Adipose tissue (tissue), 3 donors: ENCODE measurements around the gene PGAP3. TPM values are rescaled to one million over a fixed set of nuclear protein-coding genes. Genes with fewer than 3 reads are reported as not detected.
"Not testable (repeated sequence)": the region's sequence is repeated elsewhere in the genome, so short reads cannot be mapped to it uniquely, and the experiment has no call there.

Experiments
- H3K27ac ChIP-seq: one replicate; pipeline ENCODE4 v1.5.1; 2013; ENCODE audit warnings: low read depth, low read length
- WGBS, 3 donors: extraction: QIAGEN DNeasy Blood & Tissue Kit; methylation state at CpG; one replicate each; pipeline ENCODE4 v1.1.7; 2013; 5-methylcytosine and 5-hydroxymethylcytosine counted together
- polyA plus RNA-seq, 3 donors: library from polyadenylated mRNA; stranded (reverse); fragments of 200-250 nt; gene quantifications; one replicate each; pipeline ENCODE4 v1.2.3, GENCODE V29; 2013
- donor health status: healthy with polysubstance abuse.
- donor health status: Bipolar disorder and iron deficiency.
- donor health status: healthy.

PGAP3 gene, protein sequence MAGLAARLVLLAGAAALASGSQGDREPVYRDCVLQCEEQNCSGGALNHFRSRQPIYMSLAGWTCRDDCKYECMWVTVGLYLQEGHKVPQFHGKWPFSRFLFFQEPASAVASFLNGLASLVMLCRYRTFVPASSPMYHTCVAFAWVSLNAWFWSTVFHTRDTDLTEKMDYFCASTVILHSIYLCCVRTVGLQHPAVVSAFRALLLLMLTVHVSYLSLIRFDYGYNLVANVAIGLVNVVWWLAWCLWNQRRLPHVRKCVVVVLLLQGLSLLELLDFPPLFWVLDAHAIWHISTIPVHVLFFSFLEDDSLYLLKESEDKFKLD
- 10 to 100 TPM in 2 of 3 donors, 1 to 10 TPM in 1; 8.4 to 19.9 (median 12.3) TPM for polyA plus RNA-seq

DNA sequence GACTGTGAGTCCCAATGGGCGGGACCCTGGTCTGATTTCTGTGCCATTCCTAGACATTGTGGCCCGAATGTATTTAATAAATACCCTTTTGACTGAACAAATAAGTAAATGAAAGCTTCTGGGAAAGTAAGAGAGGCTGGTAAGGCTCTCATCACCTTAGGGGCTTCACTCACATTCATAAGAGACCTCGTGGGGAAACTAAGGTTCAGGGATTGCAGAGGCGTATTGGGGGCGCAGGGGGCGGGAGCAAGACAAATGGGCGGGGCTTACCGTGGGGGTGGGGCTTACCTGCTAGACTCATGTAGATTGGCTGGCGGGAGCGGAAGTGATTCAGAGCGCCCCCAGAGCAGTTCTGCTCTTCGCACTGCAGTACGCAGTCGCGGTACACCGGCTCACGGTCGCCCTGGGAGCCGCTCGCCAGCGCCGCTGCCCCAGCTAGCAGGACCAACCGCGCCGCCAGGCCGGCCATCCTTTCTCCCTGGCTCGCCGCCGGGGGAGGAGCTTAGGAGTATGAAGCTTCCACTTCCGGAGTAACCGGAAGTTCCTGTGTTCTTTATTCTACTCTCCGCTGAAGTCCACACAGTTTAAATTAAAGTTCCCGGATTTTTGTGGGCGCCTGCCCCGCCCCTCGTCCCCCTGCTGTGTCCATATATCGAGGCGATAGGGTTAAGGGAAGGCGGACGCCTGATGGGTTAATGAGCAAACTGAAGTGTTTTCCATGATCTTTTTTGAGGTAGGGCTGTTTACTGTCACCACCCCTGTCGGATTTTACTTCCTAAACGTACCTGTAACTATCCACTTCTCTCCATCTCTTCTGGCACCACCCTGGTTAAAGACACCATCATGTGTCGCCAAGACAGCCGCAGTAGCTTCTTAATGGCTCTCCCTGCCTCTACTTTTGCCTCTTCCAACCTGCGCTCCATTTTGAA, at the start of gene PGAP3:
Gene PGAP3 (minus strand): TSS at position 512 of the 929 bp plus-strand sequence. CDS start 43 bp downstream, at position 469.
- WGBS, 3 donors: 1 to 4% (median 3%) methylated on average over 45 of the region's 45 CpGs
- H3K27ac ChIP-seq: peak within 1 kb of the TSS; percentile 46

DNA sequence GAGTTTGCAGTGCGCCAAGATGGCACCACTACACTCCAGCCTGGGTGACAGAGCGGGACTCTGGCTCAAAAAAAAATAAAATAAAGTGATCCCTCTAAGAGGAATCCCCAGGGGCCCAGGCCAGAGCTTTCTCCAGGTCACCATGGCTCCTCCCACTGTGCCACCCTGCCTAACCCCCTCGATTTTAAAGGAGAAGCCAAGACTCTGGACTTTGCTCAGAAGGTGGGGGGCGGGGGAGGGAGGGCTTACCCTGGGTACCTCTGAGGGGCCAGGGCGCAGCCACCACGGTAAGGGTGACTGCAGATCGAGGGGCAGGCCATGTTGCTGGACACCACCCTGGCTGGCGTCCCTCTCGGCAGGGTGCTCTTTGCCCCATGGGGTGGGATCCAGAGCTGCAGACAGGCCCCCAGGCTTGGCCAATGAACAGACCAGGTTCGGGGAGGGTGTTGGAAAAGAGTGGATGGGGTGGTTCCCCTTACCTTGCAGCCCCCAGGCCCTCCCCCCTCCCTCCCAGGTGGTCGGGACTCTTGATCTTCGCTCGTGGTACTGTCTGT, 49.4 kb upstream of the PGAP3 start:
- WGBS, 3 donors: 14 to 55% (median 53%) methylated on average over 11 to 13 of the region's 13 CpGs
- no peak overlapping the region for H3K27ac ChIP-seq

DNA sequence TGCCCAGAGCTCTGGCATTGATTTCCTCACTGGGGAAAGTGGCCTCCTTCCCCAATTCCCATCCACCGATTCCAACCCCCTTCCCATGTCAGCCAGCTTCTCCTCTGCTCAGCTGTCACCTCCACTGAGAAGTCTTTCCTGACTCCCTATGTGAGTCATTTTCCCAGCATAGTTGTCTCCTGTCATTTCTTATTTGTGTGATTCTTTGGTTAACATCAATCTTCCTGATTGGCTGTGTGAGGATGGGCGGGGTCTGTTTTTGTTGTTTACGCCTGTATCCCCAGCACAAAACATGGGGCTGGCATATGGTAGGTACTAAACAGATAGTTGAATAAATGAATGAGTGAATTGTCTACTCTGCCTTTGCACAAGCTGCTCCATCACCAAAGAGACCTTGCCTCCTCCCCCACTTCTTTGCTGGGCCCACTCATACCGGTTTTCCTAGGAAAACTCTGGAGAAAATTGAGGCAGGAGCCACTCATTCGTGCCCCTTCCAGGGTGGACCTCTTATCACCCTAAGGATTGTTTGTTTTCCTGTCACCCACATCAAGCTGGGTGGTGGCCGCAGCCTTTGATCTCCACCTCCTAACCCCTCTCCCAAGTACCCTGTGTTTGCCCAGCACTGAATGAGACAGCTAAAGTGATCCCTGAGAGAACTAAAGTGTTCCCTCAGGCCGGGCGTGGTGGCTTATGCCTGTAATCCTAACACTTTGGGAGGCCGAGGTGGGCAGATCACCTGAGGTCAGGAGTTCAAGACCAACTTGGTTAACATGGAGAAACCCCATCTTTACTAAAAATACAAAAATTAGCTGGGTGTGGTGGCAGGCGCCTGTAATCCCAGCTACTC, 48.7 kb upstream of the PGAP3 start:
- H3K27ac ChIP-seq: no peak overlapping the region
- 45 to 81% (median 77%) methylated on average over 10 of the region's 10 CpGs for WGBS, 3 donors

DNA sequence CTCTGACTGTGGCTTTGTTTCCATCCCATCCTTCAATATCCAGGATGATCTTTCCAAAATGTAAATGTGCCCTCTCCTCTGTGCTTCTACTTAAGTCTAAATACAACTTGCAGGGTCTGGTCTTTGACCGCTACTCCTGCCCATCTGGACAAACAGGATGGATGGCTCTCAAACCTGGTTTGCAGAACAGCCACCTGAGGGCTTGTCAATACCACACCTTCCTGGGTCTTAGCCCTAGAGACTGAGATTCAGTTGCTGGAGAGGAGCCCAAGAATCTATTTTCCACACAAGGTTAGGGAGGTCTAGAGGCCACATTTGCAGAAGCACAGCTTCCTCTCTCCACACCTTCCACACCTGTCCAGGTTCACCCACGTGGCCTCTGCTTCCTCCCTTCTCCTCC, 48.0 kb upstream of the PGAP3 start:
- 55 to 70% (median 67%) methylated on average over 2 of the region's 2 CpGs for WGBS, 3 donors
- H3K27ac ChIP-seq: no peak overlapping the region

DNA sequence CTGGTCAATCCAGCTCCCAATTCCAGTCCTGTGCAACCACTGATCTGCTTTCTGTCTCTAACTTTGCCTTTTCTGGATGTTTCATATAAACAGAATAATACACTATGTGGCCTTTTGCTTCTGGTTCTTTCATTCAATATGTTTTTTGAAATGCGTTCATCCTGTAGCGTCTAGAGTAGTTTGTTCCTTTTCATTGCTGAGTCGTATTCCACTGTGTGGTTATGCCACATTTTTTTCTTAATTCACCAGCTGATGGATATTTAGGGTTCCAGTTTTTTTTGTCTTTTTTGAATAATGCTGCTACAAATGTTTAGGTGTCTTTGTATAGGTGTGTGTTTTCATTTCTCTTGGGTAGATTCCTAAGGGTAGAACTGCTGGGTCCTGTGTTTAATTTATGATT, 44.7 kb upstream of the PGAP3 start:
- 93 to 98% (median 95%) methylated on average over 3 of the region's 3 CpGs for WGBS, 3 donors
- H3K27ac ChIP-seq: no peak overlapping the region

DNA sequence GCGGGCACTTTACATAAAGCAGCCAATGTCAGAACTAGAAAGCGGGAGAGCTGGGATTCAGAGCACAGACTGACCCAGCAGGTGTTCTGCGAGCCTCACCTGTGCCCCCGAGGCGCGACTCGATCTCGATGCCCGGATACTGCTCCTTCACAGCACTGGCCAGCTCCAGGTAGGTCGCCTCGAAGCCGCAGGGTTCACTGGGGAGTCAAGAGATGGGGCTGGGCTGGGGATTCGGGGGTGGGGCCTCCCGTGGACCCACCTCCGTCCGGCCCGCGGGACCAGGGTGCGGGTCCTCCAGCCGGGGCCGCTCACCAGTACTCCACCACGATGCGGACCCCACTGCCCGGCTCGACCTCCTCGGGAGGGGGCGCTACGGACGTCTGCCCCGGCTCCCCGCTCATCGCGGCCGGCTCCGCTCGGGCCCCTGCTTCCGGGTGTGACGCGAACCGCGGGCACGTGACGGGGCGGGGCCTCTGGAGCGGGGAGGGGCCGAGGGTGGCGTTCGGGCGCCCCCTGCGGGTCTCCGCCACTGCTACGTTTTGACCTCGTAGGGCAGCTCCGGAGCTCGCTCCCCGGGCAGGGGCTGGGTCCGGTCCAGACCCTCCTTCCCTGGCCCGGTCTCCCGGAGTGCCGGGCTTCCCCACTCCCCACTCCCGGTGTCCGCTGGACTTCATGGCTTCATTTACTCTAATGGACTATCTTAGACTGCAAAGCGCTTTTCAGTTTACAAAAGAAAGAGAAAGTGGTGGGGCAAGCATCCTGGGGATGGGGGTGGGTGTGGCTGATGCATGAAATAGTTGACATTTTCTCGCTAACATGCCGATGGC, 42.5 kb upstream of the PGAP3 start, which contains the start of gene MIEN1:
Gene MIEN1 (minus strand): TSS at position 438 of the 827 bp plus-strand sequence. CDS start 37 bp downstream, at position 401.
- WGBS, 3 donors: 1% methylated on average over 54 to 65 of the region's 65 CpGs

DNA sequence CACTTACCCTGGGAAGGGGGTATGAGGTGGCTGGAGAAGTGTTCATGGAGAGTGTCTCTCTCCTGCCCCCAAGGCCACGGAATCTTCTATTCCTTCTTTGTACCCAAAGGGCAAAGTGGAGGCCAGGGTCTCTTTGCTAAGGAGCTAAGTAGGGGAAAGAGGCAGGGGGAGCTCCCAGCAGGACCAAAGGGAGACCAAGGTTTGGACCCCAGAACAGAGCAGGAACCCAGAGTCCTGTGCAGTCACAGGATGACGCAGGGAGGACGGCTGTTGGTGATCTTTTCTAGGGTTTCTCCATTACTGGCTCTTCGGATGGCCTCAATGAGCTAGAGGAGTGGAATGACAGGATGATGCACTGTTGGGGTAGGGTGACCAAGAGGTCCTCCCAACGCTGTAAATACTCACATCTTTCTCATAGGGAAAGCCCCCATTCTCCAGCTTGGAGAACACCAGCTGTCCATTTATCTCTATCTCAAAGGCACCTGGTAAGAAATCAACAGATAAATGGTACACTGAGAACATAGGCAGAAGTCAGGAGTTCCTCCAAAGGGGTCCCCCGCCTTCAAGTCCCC, 41.5 kb upstream of the PGAP3 start:
- H3K27ac ChIP-seq: no peak overlapping the region
- 72 to 80% (median 73%) methylated on average over 6 of the region's 6 CpGs for WGBS, 3 donors

More for the DNA sequence above, 42.5 kb upstream of the PGAP3 start, which contains the start of gene MIEN1:
- no peak within 1 kb of the TSS for H3K27ac ChIP-seq

DNA sequence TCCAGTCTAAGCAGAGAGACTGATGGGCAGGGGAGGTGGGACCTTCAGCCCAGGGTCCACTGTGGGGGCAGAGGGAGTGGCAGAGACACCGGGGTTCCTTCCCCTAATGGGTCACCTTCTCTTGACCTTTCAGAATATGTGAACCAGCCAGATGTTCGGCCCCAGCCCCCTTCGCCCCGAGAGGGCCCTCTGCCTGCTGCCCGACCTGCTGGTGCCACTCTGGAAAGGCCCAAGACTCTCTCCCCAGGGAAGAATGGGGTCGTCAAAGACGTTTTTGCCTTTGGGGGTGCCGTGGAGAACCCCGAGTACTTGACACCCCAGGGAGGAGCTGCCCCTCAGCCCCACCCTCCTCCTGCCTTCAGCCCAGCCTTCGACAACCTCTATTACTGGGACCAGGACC, 39.7 kb upstream of the PGAP3 start:
- WGBS, 3 donors: 53 to 76% (median 72%) methylated on average over 10 of the region's 10 CpGs
- H3K27ac ChIP-seq: no peak overlapping the region

DNA sequence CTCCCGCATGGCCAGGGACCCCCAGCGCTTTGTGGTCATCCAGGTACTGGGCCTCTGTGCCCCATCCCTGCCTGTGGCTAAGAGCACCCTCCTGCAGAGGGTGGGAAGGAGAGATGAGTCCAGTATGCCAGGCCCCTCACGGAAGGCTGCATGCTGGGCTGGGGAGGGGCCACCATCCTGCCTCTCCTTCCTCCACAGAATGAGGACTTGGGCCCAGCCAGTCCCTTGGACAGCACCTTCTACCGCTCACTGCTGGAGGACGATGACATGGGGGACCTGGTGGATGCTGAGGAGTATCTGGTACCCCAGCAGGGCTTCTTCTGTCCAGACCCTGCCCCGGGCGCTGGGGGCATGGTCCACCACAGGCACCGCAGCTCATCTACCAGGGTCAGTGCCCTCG, 38.8 kb upstream of the PGAP3 start:
- no peak overlapping the region for H3K27ac ChIP-seq
- 90 to 91% (median 90%) methylated on average over 6 to 9 of the region's 9 CpGs for WGBS, 3 donors

DNA sequence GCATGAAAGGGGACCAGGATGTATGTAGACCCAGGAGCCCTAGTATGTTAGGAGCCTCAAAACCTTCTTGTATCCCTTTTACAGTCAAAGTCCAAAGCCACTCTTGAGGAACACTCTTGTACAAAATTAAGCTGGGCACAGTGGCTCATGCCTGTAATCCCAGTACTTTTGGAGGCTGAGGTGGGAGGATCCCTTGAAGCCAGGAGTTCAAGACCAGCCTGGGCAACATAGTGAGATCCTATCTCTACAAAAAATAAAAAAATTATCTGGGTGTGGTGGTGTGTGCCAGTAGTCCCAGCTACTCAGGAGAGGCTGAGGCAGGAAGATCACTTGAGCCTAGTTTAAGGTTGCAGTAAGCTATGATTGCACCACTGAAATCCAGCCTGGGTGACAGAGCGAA, 38.1 kb upstream of the PGAP3 start:
- H3K27ac ChIP-seq: not testable (repeated sequence)
- WGBS, 3 donors: 92 to 93% (median 93%) methylated on average over 1 of the region's 1 CpG

DNA sequence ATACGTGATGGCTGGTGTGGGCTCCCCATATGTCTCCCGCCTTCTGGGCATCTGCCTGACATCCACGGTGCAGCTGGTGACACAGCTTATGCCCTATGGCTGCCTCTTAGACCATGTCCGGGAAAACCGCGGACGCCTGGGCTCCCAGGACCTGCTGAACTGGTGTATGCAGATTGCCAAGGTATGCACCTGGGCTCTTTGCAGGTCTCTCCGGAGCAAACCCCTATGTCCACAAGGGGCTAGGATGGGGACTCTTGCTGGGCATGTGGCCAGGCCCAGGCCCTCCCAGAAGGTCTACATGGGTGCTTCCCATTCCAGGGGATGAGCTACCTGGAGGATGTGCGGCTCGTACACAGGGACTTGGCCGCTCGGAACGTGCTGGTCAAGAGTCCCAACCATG, 36.9 kb upstream of the PGAP3 start:
- no peak overlapping the region for H3K27ac ChIP-seq
- 94 to 97% (median 97%) methylated on average over 13 of the region's 13 CpGs for WGBS, 3 donors

DNA sequence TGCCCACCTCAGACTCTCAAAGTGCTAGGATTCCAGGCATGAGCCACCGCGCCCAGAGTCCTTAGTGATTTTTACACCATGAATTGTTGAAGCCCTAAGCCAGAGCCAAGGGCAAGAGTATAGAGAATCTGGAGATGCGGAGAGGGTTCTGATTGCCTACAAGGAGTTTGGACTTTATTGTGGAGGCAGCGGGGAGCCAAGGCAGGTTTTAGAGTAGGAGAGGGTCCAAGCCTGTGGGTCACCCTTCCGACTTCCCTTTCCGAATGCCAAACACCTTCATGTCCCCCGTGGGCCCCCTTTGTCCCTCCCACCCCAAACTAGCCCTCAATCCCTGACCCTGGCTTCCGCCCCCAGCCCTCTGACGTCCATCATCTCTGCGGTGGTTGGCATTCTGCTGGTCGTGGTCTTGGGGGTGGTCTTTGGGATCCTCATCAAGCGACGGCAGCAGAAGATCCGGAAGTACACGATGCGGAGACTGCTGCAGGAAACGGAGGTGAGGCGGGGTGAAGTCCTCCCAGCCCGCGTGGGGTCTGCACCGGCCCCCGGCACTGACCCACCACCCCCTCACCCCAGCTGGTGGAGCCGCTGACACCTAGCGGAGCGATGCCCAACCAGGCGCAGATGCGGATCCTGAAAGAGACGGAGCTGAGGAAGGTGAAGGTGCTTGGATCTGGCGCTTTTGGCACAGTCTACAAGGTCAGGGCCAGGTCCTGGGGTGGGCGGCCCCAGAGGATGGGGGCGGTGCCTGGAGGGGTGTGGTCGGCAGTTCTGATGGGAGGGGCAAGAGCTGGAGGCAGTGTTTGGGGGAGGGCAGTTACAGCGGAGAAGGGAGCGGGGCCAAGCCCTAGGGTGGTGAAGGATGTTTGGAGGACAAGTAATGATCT, 35.4 kb upstream of the PGAP3 start:
- 81 to 83% (median 82%) methylated on average over 34 of the region's 34 CpGs for WGBS, 3 donors
- H3K27ac ChIP-seq: no peak overlapping the region

DNA sequence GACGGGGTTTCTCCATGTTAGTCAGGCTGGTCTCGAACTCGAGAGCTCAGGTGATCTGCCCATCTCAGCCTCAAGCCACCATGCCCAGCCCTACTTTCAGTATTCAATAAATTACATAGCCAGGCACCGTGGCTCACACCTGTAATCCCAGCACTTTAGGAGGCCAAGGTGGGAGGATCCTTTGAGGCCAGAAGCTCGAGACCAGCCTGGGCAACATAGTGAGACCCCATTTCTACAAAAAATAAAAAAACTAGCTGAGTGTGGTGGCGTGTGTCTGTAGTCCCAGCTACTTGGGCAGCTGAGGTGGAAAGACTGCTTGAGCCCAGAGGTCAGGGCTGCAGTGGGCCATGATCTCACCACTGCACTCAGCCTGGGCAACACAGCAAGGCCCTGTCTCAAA, 34.2 kb upstream of the PGAP3 start:
- H3K27ac ChIP-seq: no peak overlapping the region
- WGBS, 3 donors: 89 to 94% (median 94%) methylated on average over 6 of the region's 6 CpGs

DNA sequence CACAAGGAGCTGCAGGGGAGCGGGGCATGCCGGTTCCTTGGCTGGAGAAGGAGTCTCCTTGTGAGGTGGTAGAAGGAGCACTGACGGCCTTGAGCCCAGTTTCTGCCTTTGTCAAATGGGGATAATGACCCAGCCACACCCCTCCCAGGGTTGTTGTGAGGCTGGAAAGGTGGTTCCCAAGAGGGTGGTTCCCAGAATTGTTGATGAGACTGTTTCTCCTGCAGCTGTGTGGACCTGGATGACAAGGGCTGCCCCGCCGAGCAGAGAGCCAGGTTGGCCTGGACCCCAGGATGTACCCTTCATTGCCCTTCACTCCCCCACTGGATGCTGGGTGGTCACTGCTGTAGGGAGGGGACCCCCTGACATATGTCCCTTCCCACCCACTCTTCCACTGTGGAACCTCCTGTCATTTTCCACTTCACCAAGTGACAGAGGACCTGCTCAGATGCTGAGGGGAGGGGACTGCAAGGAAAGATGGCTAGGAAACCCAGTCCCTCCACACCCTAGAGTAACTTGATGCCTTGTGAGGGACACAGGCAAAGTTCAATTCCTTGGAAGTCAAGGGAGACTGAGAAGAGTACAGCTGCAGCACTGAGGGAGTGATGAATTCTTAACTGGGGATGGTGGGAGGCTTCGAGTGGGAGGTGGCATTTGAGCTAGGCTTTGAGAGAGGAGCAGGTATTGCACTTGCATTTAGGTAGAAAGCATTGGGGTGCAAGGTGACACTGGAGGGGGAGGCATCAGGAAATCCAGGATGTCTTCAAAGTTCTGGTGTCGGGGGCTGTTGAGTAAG, 31.9 kb upstream of the PGAP3 start:
- WGBS, 3 donors: 72 to 95% (median 83%) methylated on average over 7 of the region's 7 CpGs
- H3K27ac ChIP-seq: no peak overlapping the region

DNA sequence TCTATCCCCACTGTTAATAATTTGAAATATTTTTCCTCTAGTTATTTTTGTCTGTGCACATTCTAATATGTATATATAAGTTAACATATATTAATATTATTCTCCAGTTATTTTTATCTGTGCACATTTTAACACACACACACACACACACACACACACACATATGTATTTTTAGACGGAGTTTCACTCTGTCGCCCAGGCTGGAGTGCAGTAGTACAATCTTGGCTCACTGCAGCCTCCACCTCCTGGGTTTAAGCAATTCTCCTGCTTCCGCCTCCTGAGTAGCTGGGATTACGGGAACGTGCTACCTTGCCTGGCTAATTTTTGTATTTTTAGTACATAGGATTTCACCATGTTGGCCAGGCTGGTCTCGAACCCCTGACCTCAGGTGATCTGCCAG, 29.8 kb upstream of the PGAP3 start:
- 86 to 92% (median 88%) methylated on average over 6 of the region's 6 CpGs for WGBS, 3 donors
- H3K27ac ChIP-seq: no peak overlapping the region
